ENCODE measurements around the gene PLA2G4B. TPM values are rescaled to one million over a fixed set of nuclear protein-coding genes. Genes with fewer than 3 reads are reported as not detected.

Gene PLA2G4B
- total and polyA plus RNA-seq, 2 of the 8 experiments (the other 6 are each of a cell fraction or from before 2014, with no cell fraction given) = 4.2 to 9.2 TPM

DNA sequence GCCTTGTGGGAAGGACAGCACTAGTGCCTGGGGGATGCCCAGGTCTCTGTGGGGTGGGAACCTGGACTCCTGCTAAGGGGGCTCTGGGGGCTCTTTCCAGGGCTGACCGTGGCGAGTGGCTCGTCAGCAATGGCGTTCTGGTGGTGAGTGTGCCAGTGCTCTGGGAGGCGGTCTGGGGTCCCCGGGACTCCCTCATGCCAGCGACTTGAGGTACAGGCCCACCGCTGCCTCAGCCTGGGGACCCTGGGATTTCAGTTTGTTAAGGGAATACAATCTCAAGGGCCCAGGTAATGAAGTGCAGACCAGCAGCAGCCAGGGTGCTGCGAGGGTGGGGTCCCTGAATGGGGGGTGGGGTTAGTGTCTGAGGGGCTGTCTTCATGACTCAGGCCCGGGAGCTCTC, 2.5 kb downstream of the PLA2G4B start:
- no peaks in the 10 kb centered on the region for H3K9me3 ChIP-seq (ENCODE audit: insufficient read depth in 2 of 2, low read depth in 1 of 2, low read length in 1 of 2)
- no peaks in the 10 kb centered on the region for H3K4me1 ChIP-seq (replicated peaks in 1 of 4; ENCODE audit: control insufficient read depth in 3 of 4, insufficient read depth in 4 of 4, low read length in 3 of 4)
- H2BK20ac ChIP-seq (ENCODE audit: low read length) = no peak overlapping the region
- no peak overlapping the region for H2BK15ac ChIP-seq (ENCODE audit: low read length)
- H4K20me1 ChIP-seq (replicated peaks in 1 of 2; ENCODE audit: control insufficient read depth in 1 of 2, insufficient read depth in 2 of 2, low read length in 2 of 2) = peaks cover 0 to 2% of the 10 kb centered on the region in 2 experiments
- ChIA-PET CTCF (ENCODE audit: partially characterized antibody) (interaction anchor here (0.7 to 4.0 kb wide), 3 partner anchors 17 to 66 kb away, joined by 3 to 14 read pairs (median 3); no protein-coding TSS in a partner anchor), POLR2A (ENCODE audit: partially characterized antibody) (interaction anchor here (1.0 to 6.8 kb wide), 4 partner anchors 10 to 54 kb away, joined by 3 to 45 read pairs (median 8); no protein-coding TSS in a partner anchor)
- H3K79me2 ChIP-seq (ENCODE audit: control insufficient read depth in 1 of 2, insufficient read depth in 2 of 2, low read length in 2 of 2) = no peaks in the 10 kb centered on the region
- no peak overlapping the region for H3K56ac ChIP-seq (replicated peaks; ENCODE audit: insufficient read length, low read depth, low read length)
- no peak overlapping the region for H2AK5ac ChIP-seq (ENCODE audit: low read depth, low read length)
- H3K18ac ChIP-seq (ENCODE audit: extremely low read depth, low read length) = no peak overlapping the region
- no peaks in the 10 kb centered on the region for H3K27me3 ChIP-seq (replicated peaks in 1 of 4; ENCODE audit: control insufficient read depth in 3 of 4, extremely low read depth in 1 of 4, insufficient read depth in 3 of 4, low read length in 3 of 4)
- H3K14ac ChIP-seq (ENCODE audit: insufficient read length) = no peak overlapping the region
- H3K4ac ChIP-seq (replicated peaks; ENCODE audit: insufficient read length, low read depth, low read length) = no peak overlapping the region
- 90% methylated on average over 9 of the region's 10 CpGs; no CpG with 5 or more reads in 1 of the 2 experiments for WGBS, 2 experiments (ENCODE audit: extremely low coverage in 1 of 2, insufficient coverage in 1 of 2, insufficient read length in 1 of 2, insufficient replicate concordance in 2 of 2, low coverage in 1 of 2, low lambda C conversion rate in 2 of 2, missing lambda C conversion rate in 1 of 2)
- TF ChIP-seq POLR2A (IDR thresholded peaks at IDR 0.05; ENCODE audit: control extremely low read depth in 1 of 2, low read depth in 2 of 2, low read length in 2 of 2) = no peak
- TF ChIP-seq CEBPB (IDR thresholded peaks at IDR 0.05; ENCODE audit: low read depth, low read length) = no peak
- no peak overlapping the region for H3K4me2 ChIP-seq (ENCODE audit: insufficient read depth in 1 of 2, low read depth in 2 of 2, low read length in 2 of 2)
- no peak overlapping the region for H2BK120ac ChIP-seq (replicated peaks; ENCODE audit: low read depth, low read length)
- no peaks in the 10 kb centered on the region; the same call in 1 of the 2 replicates for H3K79me1 ChIP-seq (ENCODE audit: low read depth, low read length)
- no peak overlapping the region for H4K91ac ChIP-seq (replicated peaks; ENCODE audit: insufficient read length, low read length)
- no peak overlapping the region for H3K4me3 ChIP-seq (ENCODE audit: extremely low read depth in 1 of 4, insufficient read depth in 2 of 4, low read depth in 3 of 4, low read length in 4 of 4)
- peaks cover 0 to under 1% (median under 1%) of the 10 kb centered on the region in 4 experiments; a peak in 2 of 8 replicates for H3K36me3 ChIP-seq (ENCODE audit: control insufficient read depth in 2 of 4, insufficient read depth in 4 of 4, low read length in 3 of 4)
- H4K5ac ChIP-seq (ENCODE audit: insufficient read length, low read depth, low read length) = no peak overlapping the region
- H4K8ac ChIP-seq (ENCODE audit: extremely low read depth, insufficient read depth, low read length) = no peak overlapping the region
- no peaks in the 10 kb centered on the region for H3K23me2 ChIP-seq (ENCODE audit: low read depth, low read length)
- DNase-seq (ENCODE audit: low read depth in 1 of 2, low spot score in 2 of 2) (no peak), FAIRE-seq (no peak)
- H3K9ac ChIP-seq (replicated peaks in 1 of 4; ENCODE audit: extremely low read depth in 1 of 4, low read depth in 3 of 4, low read length in 3 of 4) = no peak overlapping the region
- no peak overlapping the region for H2AFZ ChIP-seq (ENCODE audit: low read length)
- no peak overlapping the region for H2BK5ac ChIP-seq (ENCODE audit: low read depth, low read length)
- no peak overlapping the region for H2BK12ac ChIP-seq (ENCODE audit: low read depth, low read length)
- no peak overlapping the region for H3K23ac ChIP-seq (ENCODE audit: insufficient read length)
- H3K27ac ChIP-seq (ENCODE audit: low read depth, low read length) = no peak overlapping the region
